ENCODE data around the gene USP20.

DNA sequence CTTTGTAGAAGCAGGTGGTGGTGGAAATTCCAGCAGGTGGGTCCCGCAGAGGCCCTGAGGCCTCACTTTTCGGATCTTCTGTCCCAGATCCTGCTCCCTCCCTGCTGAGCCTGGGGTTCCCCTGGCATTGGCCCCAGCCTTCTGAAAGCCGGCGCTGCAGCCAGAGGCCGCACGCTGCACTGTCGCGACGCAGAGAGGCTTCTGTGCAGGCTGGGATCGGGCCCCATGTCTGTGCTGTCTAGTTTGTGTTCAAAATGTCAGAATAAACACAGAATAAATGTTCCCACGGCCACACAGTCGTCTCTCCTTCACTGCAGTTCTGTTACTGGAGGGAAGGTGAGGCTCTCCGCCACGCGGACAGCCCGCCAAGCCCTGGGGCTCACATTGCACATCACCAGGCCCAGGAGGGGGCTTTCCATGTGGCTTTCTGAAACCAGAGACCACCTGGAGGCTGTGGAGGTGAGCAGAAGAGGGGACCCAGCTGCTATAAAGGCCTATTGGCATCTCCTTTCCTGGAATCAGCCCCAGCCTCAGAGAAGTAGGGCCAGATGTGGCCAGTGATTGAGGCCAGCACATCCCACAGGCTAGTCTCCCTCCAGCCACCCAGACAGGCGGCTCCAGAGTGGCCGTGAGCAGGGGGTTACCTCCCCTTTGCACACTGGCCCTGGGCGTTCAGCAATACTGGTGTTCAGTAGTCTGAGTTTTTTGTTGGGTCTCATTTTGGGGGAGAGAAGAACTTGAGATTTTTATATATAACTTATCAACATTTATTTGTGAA is 46.5 kb downstream of the USP20 start:
- no peak for TF ChIP-seq EZH2 (IDR thresholded peaks at IDR 0.05)
- no peak for TF ChIP-seq POLR2A (IDR thresholded peaks at IDR 0.05; ENCODE audit: borderline replicate concordance, extremely low read depth, insufficient read depth, insufficient read length)
- TF ChIP-seq, protein P1, sequence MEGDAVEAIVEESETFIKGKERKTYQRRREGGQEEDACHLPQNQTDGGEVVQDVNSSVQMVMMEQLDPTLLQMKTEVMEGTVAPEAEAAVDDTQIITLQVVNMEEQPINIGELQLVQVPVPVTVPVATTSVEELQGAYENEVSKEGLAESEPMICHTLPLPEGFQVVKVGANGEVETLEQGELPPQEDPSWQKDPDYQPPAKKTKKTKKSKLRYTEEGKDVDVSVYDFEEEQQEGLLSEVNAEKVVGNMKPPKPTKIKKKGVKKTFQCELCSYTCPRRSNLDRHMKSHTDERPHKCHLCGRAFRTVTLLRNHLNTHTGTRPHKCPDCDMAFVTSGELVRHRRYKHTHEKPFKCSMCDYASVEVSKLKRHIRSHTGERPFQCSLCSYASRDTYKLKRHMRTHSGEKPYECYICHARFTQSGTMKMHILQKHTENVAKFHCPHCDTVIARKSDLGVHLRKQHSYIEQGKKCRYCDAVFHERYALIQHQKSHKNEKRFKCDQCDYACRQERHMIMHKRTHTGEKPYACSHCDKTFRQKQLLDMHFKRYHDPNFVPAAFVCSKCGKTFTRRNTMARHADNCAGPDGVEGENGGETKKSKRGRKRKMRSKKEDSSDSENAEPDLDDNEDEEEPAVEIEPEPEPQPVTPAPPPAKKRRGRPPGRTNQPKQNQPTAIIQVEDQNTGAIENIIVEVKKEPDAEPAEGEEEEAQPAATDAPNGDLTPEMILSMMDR (IDR thresholded peaks at IDR 0.05 in 2 of 3, conservative IDR thresholded peaks at IDR 0.05 in 1 of 3; ENCODE audit: borderline replicate concordance in 1 of 3, insufficient read depth in 1 of 3, low read depth in 2 of 3, low read length in 2 of 3): no peak
- TF ChIP-seq, protein P2, sequence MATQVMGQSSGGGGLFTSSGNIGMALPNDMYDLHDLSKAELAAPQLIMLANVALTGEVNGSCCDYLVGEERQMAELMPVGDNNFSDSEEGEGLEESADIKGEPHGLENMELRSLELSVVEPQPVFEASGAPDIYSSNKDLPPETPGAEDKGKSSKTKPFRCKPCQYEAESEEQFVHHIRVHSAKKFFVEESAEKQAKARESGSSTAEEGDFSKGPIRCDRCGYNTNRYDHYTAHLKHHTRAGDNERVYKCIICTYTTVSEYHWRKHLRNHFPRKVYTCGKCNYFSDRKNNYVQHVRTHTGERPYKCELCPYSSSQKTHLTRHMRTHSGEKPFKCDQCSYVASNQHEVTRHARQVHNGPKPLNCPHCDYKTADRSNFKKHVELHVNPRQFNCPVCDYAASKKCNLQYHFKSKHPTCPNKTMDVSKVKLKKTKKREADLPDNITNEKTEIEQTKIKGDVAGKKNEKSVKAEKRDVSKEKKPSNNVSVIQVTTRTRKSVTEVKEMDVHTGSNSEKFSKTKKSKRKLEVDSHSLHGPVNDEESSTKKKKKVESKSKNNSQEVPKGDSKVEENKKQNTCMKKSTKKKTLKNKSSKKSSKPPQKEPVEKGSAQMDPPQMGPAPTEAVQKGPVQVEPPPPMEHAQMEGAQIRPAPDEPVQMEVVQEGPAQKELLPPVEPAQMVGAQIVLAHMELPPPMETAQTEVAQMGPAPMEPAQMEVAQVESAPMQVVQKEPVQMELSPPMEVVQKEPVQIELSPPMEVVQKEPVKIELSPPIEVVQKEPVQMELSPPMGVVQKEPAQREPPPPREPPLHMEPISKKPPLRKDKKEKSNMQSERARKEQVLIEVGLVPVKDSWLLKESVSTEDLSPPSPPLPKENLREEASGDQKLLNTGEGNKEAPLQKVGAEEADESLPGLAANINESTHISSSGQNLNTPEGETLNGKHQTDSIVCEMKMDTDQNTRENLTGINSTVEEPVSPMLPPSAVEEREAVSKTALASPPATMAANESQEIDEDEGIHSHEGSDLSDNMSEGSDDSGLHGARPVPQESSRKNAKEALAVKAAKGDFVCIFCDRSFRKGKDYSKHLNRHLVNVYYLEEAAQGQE (IDR thresholded peaks at IDR 0.05; ENCODE audit: low read depth): no peak
- TF ChIP-seq, protein P3, sequence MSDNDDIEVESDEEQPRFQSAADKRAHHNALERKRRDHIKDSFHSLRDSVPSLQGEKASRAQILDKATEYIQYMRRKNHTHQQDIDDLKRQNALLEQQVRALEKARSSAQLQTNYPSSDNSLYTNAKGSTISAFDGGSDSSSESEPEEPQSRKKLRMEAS (IDR thresholded peaks at IDR 0.05): no peak
- no peak for TF ChIP-seq ZNF274 (IDR thresholded peaks at IDR 0.05; ENCODE audit: low read depth, low read length)
- no peak for TF ChIP-seq EZH2phosphoT487 (IDR thresholded peaks at IDR 0.05; ENCODE audit: borderline replicate concordance)
- TF ChIP-seq TCF7L2 (IDR thresholded peaks at IDR 0.05; ENCODE audit: borderline replicate concordance, extremely low read depth, insufficient read depth, insufficient read length): no peak
- TF ChIP-seq FOSL1 (IDR thresholded peaks at IDR 0.05; ENCODE audit: low read depth): no peak
- TF ChIP-seq SRF (IDR thresholded peaks at IDR 0.05; ENCODE audit: low read depth): no peak

All from HCT116 (cell line).